GM18858 (cell line): ENCODE data around the gene RABGGTA.

ENCODE experiments used
- ATAC-seq: cut with Tn5 transposase; IDR thresholded peaks from one replicate; pipeline ENCODE4 v1.9.1; 2021; ENCODE audit not compliant: unreplicated experiment

Gene RABGGTA

DNA sequence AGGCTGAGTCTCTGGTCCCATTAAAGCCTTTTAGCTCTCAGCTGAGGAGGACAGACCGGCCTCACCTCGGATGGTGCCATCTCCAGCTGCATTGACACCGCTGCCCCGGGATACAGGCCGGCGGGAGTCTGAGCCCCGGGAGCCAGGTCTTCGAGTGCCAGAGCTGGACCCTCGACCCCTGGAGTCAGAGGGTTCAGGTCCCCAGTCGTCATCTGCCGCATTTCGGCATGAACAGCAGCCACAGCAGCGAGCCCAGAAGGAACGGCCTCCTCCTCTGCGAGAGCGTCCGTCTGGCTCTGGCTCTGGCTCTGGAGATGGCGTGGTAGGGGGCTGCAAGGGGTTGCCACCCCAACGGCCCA is 9.4 kb downstream of the RABGGTA start:
- ATAC-seq: no peak

DNA sequence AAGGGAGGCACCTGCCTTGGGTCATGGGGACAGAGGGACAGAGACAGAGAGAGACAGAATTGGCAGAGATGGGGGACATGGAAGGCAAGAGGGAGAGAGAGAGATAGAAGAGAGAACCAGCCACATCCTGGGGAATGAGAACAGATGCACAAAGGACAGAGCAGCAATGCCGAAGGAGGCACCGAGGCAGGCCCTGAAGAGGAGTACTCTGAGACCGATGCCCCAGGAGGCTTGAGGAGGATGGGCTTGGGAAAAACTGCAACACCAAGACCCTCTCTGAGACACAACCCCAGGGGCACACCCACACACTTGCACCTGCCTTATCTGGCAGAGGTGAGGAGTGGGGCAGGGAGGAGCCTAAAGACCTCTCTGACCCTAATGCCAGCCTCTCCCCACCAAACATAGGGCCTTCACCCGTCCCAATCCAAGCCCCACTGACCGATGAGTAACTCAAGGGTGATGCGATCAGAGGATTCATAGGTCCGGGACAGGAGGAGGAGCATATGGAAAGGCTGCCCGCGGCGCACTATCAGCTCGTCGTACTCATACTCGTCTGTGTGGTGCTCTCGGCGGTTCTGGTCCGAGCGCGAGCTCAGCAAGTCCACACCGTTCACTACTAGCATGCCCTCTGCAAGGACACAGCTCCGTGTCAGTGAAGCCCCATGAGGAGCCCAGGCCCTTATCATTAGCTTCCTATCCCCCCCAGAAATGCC is 10.0 kb downstream of the RABGGTA start:
- no peak for ATAC-seq

DNA sequence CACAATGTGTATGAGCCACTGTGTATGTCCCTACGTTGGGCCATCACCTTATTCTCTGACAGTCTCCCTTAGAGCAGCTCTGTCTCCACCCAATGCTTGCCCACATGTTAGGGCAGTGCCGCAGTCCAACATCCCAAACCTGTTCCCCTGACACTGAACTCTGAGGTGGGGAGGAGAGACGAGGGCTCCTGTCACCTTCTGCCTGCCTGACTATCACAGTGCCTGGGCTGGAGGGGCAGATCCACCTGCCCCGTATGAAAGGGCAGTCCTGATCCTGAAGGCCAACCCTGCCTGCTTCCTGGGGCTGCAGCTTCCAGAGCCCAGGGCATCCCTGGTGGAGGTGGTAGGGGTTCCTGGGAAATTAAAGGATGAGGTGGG is 10.6 kb downstream of the RABGGTA start:
- no peak for ATAC-seq

DNA sequence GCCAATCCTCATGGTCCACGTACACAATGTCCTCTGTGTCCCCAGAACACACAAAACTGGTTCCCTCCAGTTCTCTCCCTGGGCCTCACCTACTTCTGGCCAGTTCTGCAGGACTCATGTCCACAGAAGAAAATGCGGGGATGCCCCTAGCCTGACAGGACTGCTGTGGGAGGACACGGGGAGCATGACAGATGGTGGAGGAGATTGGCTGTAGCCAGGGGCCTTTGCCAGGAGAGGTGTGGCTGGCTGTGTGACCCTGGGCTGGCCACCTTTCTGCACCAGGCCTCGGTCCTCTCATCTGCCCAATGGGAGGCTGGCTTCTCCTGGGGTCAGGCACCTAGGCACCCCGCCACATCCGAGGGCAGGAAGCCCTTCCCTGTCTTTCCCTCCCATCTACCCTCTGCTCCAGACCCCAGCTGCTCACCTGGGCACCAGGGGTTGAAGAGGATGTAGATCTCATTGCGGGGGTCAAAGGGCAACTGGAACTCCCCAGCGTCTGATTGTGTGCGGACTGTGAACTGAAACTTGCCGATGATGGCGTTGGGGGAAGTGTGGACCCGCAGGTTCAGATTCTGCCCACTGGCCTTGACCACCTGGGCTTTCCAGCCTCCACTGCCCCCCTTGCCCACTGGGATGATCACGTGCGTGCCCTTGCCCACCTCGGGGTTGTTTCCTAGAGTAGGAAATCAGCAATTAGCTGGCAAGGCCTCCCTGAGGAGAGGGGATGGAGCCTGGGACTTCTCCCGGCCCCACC is 11.2 kb downstream of the RABGGTA start:
- ATAC-seq: no peak

DNA sequence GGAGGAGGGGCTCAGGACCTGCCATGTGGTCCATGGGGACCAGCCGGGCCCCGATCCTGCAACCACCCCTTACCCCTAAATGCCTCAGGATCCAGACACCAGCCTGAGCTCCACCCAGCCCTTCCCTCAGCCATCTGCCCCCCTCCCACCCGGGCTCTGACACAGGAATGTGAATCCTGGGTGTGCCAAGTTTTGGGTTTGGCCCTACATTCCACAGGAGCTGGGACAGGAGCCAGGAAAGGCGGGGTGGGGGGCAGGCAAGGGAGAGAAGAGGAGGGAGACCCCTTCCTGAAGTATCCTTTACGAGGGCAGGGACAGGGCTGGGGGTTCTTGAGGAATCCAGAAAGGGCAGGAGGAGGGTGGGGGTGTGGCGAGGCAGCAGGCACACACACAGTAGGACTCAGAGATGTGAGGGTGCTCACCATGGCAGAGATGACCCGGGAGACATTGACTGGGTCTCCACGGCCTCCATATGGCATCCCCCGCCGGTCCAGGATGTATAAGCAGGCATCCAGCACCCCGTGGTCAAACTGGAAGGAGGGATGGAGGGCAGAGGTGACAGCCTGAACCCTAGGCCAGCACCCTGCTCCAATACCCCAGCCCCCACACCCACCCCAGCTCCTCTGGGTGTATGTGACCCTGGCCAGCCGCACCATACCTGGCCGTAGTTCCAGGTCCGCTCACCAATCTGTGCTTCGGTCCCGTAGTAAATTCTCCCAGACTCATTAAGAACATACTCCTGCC is 11.9 kb downstream of the RABGGTA start:
- no peak for ATAC-seq

DNA sequence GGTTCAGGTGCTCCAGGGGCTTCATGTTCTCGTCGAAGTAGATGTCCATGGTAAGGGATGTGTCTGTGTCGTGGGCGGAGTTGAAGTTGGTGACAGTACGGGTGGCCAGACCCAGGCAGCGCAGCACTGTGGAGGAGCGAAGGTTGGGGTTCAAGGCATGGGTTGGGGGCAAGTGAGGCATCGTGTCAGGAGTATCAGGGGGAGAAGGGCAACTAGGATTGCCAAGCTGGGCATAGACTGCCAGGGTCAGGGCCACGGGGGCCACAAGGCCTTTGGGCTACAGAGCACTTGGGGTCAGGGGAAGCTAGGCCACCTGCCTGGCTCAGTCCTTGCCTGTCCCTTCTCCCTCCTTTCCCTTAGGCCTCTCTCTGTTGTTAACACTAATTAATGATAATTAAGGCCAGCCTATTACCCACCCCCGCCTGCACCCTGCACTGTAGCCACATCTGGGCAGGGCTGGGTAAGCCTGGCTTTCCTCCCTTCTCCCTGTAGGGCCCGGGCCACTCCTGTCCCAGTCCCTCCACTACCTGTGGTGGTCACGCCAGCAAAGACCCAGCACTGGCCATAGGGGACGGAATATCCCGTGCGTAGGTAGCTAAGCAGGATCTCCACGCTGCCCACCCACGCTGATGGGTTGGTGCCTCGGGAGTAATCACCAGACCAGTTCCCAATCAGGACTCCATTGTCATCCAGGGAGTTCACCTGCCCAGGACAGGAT is 12.7 kb downstream of the RABGGTA start:
- no peak for ATAC-seq

DNA sequence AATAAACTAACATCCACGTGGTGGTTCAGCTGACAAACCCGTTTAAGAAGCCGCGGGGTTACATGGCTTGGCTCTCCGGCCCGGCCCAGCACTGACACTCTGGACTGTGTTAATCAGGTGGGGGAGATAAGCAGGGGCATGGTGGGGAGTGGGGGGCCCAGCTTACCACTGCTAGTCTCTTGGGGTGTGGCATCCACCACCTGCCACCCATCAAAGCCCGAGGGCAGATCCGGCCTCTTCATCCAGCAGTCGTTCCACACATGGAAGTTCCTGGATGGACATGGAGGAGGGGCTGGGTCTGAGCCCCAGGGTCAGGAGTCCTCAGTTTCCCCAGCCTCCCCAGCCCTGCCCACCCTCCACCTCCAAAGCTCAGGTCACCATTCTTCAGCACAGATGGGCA is 13.3 kb downstream of the RABGGTA start:
- no peak for ATAC-seq

DNA sequence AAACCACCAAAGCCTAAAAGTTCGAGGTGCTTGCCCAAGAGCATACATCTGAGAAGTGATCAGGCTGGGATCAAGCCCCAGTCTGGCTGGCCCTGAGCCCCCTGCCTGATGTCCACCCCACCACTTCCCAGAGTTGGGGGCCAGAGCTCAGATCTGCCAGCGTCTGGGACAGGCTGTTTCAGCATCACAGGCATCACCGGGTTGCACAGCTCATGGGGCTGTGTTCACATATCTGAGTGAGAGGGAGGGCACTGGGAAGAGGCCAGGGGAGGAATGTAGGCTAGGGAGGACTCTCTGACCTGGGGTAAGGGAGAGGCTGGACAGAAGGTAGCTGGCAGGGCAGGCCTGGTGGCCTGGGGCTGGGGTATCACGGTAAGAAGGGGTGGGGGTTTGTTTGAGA is 14.4 kb downstream of the RABGGTA start:
- ATAC-seq: no peak

DNA sequence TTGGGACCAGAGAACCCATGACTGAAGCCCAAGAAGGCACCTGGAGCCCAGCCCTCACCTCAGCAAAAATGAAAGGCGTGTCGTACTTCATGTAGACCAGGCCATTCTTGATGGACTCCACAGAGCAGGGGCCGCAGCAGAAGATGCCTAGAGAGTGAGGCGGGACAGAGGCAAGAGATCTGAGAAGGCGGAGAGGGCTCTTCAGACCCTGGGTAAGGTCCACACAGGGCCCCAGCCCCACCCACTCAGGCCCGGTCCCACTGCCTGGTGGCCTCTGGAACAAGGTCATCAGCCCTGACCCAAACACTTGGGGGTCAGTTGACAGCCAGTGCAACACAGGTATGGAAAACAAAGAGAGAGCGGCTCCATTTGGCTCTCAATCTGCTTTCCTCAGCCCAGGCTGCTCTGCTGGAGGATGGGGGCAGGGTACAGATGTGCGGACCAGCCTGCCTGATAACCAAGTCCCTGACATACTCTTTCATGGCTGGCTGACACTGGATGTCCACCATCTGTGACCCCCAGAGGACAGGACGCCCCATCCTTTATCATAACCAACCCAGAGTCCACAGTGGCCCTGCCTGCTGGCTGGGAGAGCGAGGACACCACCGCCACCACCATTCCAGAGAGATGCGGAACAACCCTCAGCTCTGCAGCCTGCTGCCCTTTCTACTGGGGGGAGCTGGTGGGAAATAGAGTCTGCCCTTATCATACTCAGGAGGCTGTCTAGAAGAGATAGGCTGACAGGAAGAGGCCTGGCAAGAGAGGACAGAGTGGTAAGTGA is 15.3 kb downstream of the RABGGTA start:
- no peak for ATAC-seq

DNA sequence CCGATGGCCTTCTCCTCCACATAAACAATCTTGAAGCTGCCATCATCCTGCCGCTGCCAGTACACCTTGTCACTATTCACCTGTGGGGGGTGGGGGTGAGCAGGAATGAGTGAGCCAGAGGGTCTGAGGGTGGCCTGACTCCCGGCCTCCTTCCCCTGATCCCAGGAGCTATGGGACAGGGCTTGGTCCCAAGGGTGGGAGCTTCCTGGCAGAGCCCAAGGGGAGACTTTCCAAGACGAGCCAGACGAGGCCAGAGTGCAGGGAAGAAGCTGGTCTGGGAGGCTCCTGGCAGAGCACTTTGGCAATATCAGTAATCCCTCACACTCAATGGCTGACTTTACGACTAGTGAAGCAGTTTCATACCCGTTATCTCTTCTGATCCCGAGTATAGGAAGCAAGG is 16.0 kb downstream of the RABGGTA start:
- no peak for ATAC-seq

DNA sequence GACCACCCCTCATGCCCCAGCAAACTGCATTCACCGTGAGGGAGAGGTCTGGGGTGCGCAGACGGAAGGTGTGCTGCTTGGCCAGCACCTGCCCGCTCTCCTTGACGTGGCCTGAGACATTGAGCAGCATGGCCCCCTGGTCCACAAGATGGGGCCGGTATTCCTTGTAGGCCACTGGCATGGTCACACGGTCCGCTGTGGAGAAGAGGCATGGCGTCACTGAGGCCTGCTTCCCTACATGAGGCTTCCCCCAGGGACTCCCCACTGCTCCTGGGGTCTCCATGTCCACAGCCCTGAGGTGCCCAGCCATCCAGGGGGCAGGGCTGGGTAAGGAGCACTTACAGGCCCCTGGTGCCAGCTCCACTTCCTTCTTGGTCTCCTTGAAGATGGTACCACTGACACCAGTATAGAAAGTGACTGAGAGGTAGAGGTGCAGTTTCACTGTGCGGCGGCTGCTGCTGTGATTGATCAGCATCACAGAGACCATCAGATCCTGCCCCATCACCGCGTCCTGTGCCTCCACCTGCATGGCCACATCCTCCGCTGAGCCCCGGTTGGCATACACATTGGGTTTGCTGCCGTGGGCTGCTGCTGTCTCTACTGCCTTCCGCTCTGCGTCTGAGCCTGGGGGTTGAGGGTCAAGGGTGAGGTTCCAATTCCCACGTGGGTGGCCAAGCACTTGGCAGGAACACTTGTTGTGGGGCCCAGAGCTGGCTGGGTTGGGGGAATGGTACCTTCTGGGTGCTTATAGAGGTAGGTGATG is 16.6 kb downstream of the RABGGTA start:
- no peak for ATAC-seq

DNA sequence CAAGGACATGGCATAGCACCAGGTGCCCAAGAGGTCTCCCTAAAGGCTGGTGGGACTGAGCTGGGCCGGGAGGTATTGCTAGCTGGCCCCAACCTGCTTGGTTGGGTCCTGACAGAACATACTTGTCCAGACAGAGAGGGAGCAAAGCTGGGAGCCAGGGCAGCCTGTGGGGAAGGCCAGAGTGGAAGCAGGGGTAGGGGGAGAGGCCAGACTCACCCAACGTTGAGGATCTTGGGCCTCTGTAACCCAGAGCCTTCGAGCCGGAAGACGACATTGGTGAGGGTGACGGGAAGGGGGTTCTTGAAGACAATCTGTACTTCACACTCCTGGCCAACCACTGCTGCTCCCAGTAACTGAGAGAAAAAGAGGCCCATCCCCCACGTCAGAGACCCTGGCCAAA is 17.5 kb downstream of the RABGGTA start:
- ATAC-seq: no peak

DNA sequence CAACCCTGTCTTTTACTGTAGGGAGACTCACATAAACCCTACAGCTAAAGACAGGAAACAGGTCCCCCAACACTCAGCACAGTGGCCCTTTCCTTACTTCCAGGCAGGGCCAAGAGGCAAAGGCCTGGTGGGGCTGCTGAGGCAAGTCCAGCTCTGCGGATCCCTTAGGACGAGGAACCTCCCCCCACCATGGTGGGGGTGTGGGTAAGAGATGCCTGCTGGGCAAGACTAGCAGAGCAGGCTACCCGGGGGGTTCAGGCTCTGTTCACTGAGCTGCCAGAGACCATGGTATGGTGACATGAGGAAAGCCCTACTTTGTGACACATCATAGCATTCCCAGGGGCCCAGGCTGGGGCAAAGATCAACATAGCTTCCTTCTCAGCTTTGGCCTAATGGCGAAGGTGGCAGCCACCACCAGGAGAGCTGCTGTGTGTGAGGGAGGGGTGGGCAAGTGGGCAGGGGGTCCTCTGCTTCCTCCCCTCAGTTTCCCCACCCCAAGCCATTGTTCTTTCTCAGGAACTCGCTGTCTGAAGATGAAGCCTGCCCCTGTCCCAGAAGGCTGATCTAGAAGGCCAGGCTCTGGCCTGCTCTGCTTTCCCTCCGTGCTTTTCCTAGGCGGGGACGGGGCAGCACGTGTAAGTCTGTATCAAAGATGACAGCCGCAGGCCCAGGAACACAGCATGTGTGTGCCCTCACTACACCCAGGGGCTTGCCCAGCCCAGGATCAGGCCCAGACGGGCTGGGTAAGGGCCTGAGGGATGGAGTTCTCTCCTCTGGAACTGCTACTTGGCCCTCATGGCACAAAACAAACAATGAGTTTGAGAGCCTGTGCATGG is 18.9 kb downstream of the RABGGTA start:
- ATAC-seq: no peak

DNA sequence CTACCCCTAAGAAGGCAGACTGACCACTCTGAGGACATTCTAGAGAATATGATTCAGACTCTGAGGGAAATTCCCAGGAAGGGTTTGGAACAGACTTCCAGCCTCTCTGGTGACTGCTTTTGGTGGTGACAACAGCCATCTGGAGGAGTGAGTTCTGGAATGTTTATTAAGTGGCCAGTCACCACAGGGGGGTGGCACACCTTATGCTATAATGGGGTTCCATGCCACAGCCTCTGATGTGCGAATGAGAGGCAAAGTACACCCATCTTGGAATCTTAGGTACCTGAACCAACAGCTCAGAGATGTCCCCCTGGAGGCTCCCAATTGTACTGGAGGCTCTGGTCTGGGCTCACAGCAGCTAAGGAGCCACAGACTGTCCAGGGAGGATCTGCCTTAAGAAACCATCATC is 19.5 kb downstream of the RABGGTA start:
- no peak for ATAC-seq

DNA sequence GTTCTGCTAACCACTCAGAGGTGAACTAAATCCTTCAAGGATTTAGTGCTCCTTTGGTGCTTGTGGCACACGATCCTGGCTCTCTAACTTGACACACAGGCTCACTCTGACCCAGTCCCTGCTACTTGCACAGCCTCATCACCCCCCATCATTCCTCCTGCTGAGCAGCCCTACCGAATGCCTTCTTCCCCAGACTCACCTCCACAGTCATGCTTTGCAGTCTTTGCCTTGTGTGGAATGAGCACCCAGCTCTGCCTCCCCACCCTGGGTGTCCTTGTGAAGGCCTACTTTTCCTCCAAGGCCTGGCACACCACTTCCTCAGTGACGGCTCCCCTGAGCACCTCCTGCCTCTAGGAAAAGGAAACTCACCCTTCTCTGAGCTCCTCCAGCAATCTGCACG is 21.0 kb downstream of the RABGGTA start:
- no peak for ATAC-seq

DNA sequence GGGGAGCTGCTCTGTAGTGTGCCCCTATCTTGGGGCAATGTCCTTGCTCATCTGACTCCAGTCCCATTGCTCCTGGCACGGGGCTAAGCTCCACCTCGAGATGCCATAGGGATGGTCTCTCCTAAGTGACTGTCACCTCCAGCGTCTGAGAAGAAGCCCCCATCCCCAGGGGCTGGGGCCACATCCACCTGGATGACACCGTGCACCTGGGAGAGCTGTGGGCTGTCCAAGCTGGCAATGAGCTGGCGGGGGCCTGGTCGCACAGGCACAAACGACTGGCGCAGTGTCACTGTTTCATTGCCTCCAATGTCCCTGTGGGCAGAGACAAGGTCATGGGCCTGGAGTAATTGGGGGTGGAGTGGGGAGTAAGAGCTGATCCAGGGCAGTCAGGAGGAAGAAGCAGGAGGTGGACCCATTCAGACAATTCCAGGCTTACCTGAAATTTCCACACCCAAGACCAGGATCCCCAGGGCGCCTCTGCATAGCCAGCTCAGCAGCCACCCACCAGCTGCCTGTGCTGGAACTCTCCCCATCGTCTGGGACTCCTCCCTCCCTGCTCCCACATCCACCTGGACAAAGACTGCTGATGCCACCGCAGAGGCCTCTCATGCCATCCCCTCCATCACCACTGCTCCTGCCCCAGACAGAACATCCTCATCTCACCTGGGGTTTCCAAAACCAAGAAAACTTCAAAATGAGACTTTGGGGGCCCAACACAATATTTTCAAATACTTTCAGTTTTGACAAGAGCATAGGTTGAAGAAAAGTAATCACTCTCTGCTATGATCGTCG is 22.0 kb downstream of the RABGGTA start:
- ATAC-seq: no peak

DNA sequence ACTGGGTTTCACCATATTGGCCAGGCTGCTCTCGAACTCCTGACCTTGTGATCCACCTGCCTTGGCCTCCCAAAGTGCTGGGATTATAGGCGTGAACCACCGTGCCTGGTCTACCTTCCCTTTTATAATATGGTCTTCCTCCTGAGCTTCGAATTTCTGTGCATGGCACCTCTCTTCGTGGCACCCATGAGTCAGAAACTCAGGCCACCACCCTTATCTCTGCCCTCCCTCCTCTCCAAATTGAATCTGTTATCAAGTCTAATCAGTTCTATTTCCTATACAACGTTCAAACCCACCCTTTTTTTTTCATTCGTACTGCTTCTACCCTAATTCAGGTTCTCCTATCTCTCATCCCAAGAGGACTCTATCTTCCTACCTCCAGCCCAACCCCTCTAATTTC is 24.0 kb downstream of the RABGGTA start:
- no peak for ATAC-seq

DNA sequence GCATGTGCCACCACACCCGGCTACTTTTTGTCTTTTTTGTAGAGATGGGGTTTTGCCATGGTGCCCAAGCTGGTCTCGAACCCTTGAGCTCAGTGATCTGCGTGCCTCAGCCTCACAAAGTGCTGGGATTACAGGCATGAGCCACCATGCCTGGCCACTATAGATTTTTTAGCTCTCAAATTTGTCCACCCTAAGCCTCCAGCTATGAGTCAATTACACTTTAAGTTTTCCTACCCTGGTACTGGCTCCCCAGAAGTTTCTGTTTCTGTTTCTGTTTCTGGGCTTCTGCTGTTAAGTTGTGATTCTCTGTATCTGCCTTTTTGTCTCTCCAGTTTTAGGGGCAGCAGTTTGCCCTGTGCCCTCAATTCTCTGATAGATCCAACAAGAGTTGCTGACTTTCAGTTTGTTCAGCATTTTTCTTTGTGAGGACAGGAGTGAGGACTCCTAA is 24.6 kb downstream of the RABGGTA start:
- ATAC-seq: peak; percentile 35
